BE2C (cell line): Measurements from ENCODE around the gene LINC00632.
A peak's percentile ranks its signal among the peaks of the same experiment; 100 is the strongest.

Experiments
- DNase-seq: peaks from one replicate; pipeline ENCODE4 v3.0.0-alpha.2; 2020
- H3K27me3 ChIP-seq: fragments of 250-450 bp; sonication (Bioruptor Pico); 2 replicates; pipeline ENCODE4 v1.5.1; 2020; ENCODE audit warnings: mild to moderate bottlenecking
- H3K36me3 ChIP-seq: fragments of 250-450 bp; sonication (Bioruptor Pico); 2 replicates; pipeline ENCODE4 v1.5.1; 2020; ENCODE audit warnings: mild to moderate bottlenecking
- H3K4me1 ChIP-seq: fragments of 250-450 bp; sonication (Bioruptor Pico); 2 replicates; pipeline ENCODE4 v1.5.1; 2020
- H3K4me3 ChIP-seq: 2 replicates; pipeline ENCODE4 v1.5.1; 2011; ENCODE audit warnings: low read depth, low read length
- H3K9me3 ChIP-seq: fragments of 250-450 bp; sonication (Bioruptor Pico); 2 replicates; pipeline ENCODE4 v1.5.1; 2020
- CTCF ChIP-seq: IDR thresholded peaks from 2 replicates; pipeline ENCODE4 v1.5.1; 2012; ENCODE audit warnings: mild to moderate bottlenecking, low read depth, low read length

Gene LINC00632

GRCh38 chrX:140744085-140744484 is 34.5 kb downstream of the LINC00632 start:
- no peaks in the 10 kb centered on the region for H3K36me3 ChIP-seq
- DNase-seq, result no peak
- no peak for TF ChIP-seq CTCF
- H3K9me3 ChIP-seq, result no peaks in the 10 kb centered on the region
- no peaks in the 10 kb centered on the region for H3K27me3 ChIP-seq
- no peaks in the 10 kb centered on the region for H3K4me1 ChIP-seq
- no peak overlapping the region for H3K4me3 ChIP-seq

- no peaks in the 10 kb centered on the region for H3K36me3 ChIP-seq
- no peaks in the 10 kb centered on the region for H3K9me3 ChIP-seq
- TF ChIP-seq CTCF, result no peak
- H3K4me3 ChIP-seq, result no peak overlapping the region
- H3K27me3 ChIP-seq, result no peaks in the 10 kb centered on the region
- no peaks in the 10 kb centered on the region for H3K4me1 ChIP-seq
- DNase-seq, result no peak
Measured at GRCh38 chrX:140756941-140757340, 47.4 kb downstream of the LINC00632 start.

- Histone ChIP-seq H3K9me3 (no peaks in the 10 kb centered on the region), H3K4me1 (no peaks in the 10 kb centered on the region), H3K36me3 (no peaks in the 10 kb centered on the region), H3K4me3 (no peak overlapping the region), H3K27me3 (no peaks in the 10 kb centered on the region)
- TF ChIP-seq CTCF, result peak; percentile 79
- DNase-seq, result peak; percentile 45
Measured at GRCh38 chrX:140762061-140762460, 52.5 kb downstream of the LINC00632 start.

- no peak for TF ChIP-seq CTCF
- DNase-seq, result peak; percentile 68
- H3K4me3 ChIP-seq, result peak overlapping the region; percentile 60
- H3K4me1 ChIP-seq, result no peaks in the 10 kb centered on the region
- H3K27me3 ChIP-seq, result no peaks in the 10 kb centered on the region
- H3K9me3 ChIP-seq, result no peaks in the 10 kb centered on the region
- H3K36me3 ChIP-seq, result no peaks in the 10 kb centered on the region
Measured at GRCh38 chrX:140764401-140764919, 54.9 kb downstream of the LINC00632 start.

- Histone ChIP-seq H3K9me3 (no peaks in the 10 kb centered on the region), H3K36me3 (no peaks in the 10 kb centered on the region), H3K4me3 (peak overlapping the region; percentile 60), H3K4me1 (no peaks in the 10 kb centered on the region), H3K27me3 (no peaks in the 10 kb centered on the region)
- peak; percentile 4 for DNase-seq
- TF ChIP-seq CTCF, result no peak
Measured at GRCh38 chrX:140765043-140765784, 55.7 kb downstream of the LINC00632 start.

GRCh38 chrX:140766024-140766611 is 56.6 kb downstream of the LINC00632 start:
- no peaks in the 10 kb centered on the region for H3K27me3 ChIP-seq
- H3K4me3 ChIP-seq, result peak overlapping the region; percentile 60
- H3K9me3 ChIP-seq, result no peaks in the 10 kb centered on the region
- peak; percentile 75 for TF ChIP-seq CTCF
- peak; percentile 44 for DNase-seq
- no peaks in the 10 kb centered on the region for H3K4me1 ChIP-seq
- H3K36me3 ChIP-seq, result no peaks in the 10 kb centered on the region
